DMS53 (cell line): ENCODE data around the gene RYR3.

Experiments used
- DNase-seq: peaks from one replicate; lab custom pipeline; 2025; lab: John Stamatoyannopoulos, UW

RYR3 gene

GRCh38 chr15:33834892-33835743 is 524.4 kb downstream of the RYR3 start:
- DNase-seq, result no peak

- DNase-seq, result no peak
These were observed 526.5 kb downstream of the RYR3 start for GRCh38 chr15:33837294-33837693.

- DNase-seq, result no peak
These were observed 528.8 kb downstream of the RYR3 start for GRCh38 chr15:33839540-33839939.

GRCh38 chr15:33840615-33841014 is 529.8 kb downstream of the RYR3 start:
- no peak for DNase-seq

GRCh38 chr15:33844186-33844585 is 533.4 kb downstream of the RYR3 start:
- no peak for DNase-seq

- DNase-seq, result no peak
These were observed 533.8 kb downstream of the RYR3 start for GRCh38 chr15:33844597-33844996.

- no peak for DNase-seq
These were observed 535.4 kb downstream of the RYR3 start for GRCh38 chr15:33846142-33846541.

GRCh38 chr15:33846862-33847261 is 536.1 kb downstream of the RYR3 start:
- DNase-seq, result no peak

- DNase-seq, result no peak
These were observed 537.2 kb downstream of the RYR3 start for GRCh38 chr15:33848011-33848410.

- DNase-seq, result no peak
These were observed 540.3 kb downstream of the RYR3 start for GRCh38 chr15:33851079-33851478.

GRCh38 chr15:33852094-33852493 is 541.3 kb downstream of the RYR3 start:
- DNase-seq, result no peak

GRCh38 chr15:33852570-33852969 is 541.8 kb downstream of the RYR3 start:
- no peak for DNase-seq

- DNase-seq, result no peak
These were observed 547.0 kb downstream of the RYR3 start for GRCh38 chr15:33857726-33858125.

GRCh38 chr15:33858836-33859235 is 548.1 kb downstream of the RYR3 start:
- no peak for DNase-seq

- no peak for DNase-seq
These were observed 549.3 kb downstream of the RYR3 start for GRCh38 chr15:33859992-33860545.

GRCh38 chr15:33860754-33861153 is 550.0 kb downstream of the RYR3 start:
- DNase-seq, result no peak

- DNase-seq, result no peak
These were observed 553.8 kb downstream of the RYR3 start for GRCh38 chr15:33864360-33865075.

GRCh38 chr15:33865416-33865815 is 554.6 kb downstream of the RYR3 start:
- no peak for DNase-seq

- DNase-seq, result no peak
These were observed 555.5 kb downstream of the RYR3 start for GRCh38 chr15:33866101-33866737.

GRCh38 chr15:33871980-33872379 is 561.2 kb downstream of the RYR3 start:
- DNase-seq, result no peak

- DNase-seq, result no peak
These were observed 561.8 kb downstream of the RYR3 start for GRCh38 chr15:33872416-33873106.

- no peak for DNase-seq
These were observed 563.4 kb downstream of the RYR3 start for GRCh38 chr15:33874156-33874555.
